GM23338 (cell line): ENCODE data around the gene SLC28A2. TPM values are rescaled to one million over a fixed set of nuclear protein-coding genes. Genes with fewer than 3 reads are reported as not detected.

ENCODE experiments used
- ATAC-seq: fragments of 200-7000 bp; cut with Tn5 transposase; 3 replicates; pipeline ENCODE4 v1.9.1; 2020
- DNase-seq: peaks from one replicate; pipeline ENCODE4 v3.0.0-alpha.2; 2015; ENCODE audit warnings: low spot score
- H2AFZ ChIP-seq: fragments of 200-600 bp; sonication (generic); 2 replicates; pipeline ENCODE4 v1.8.0; 2016; ENCODE audit warnings: antibody characterized with exemption, mild to moderate bottlenecking, moderate library complexity
- H3F3A ChIP-seq: fragments of 200-600 bp; sonication (generic); replicated peaks from 2 replicates; pipeline ENCODE4 v1.8.0; 2017; ENCODE audit warnings: antibody characterized with exemption, mixed run types, low read depth
- H3K27ac ChIP-seq: fragments of 200-600 bp; sonication (generic); 2 replicates; pipeline ENCODE4 v1.6.1; 2016; ENCODE audit warnings: low read depth
- H3K27me3 ChIP-seq: fragments of 200-600 bp; sonication (generic); 2 replicates; pipeline ENCODE4 v1.8.0; 2016; ENCODE audit warnings: mild to moderate bottlenecking, mixed run types, moderate library complexity; ENCODE audit not compliant: insufficient read depth
- H3K36me3 ChIP-seq: fragments of 200-600 bp; sonication (generic); 2 replicates; pipeline ENCODE4 v1.8.0; 2016; ENCODE audit warnings: mild to moderate bottlenecking; ENCODE audit not compliant: insufficient read depth
- H3K4me1 ChIP-seq: fragments of 200-600 bp; sonication (generic); 2 replicates; pipeline ENCODE4 v1.8.0; 2016; ENCODE audit warnings: mild to moderate bottlenecking, moderate library complexity; ENCODE audit not compliant: insufficient read depth
- H3K4me2 ChIP-seq: fragments of 200-600 bp; sonication (generic); 2 replicates; pipeline ENCODE4 v1.7.1; 2017; ENCODE audit warnings: mixed run types
- H3K4me3 ChIP-seq: fragments of 200-600 bp; sonication (generic); 2 replicates; pipeline ENCODE4 v1.6.1; 2016; ENCODE audit warnings: mixed run types
- H3K79me2 ChIP-seq: fragments of 200-600 bp; sonication (generic); replicated peaks from 2 replicates; pipeline ENCODE4 v1.8.0; 2017; ENCODE audit warnings: mild to moderate bottlenecking; ENCODE audit not compliant: insufficient read depth
- H3K9me2 ChIP-seq: fragments of 200-600 bp; sonication (generic); 2 replicates; pipeline ENCODE4 v1.8.0; 2017; ENCODE audit not compliant: insufficient read depth
- H4K20me1 ChIP-seq: fragments of 200-600 bp; sonication (generic); replicated peaks from 2 replicates; pipeline ENCODE4 v1.8.0; 2017; ENCODE audit warnings: mild to moderate bottlenecking; ENCODE audit not compliant: insufficient read depth
- H3K27ac Mint-ChIP-seq: 2 replicates; pipeline ENCODE4 v1.8.0; 2020; ENCODE audit warnings: inconsistent platforms, mild to moderate bottlenecking, moderate library complexity, mixed read lengths
- H3K27me3 Mint-ChIP-seq: 3 replicates; pipeline ENCODE4 v1.8.0; 2022; ENCODE audit warnings: low read depth, mild to moderate bottlenecking, moderate library complexity, mixed read lengths, inconsistent platforms; ENCODE audit not compliant: insufficient read depth, poor library complexity
- H3K36me3 Mint-ChIP-seq: 3 replicates; pipeline ENCODE4 v1.8.0; 2021; ENCODE audit warnings: low read depth, mild to moderate bottlenecking, inconsistent platforms, moderate library complexity, mixed read lengths
- H3K4me1 Mint-ChIP-seq: 3 replicates; pipeline ENCODE4 v1.8.0; 2020; ENCODE audit warnings: mild to moderate bottlenecking, inconsistent platforms, mixed read lengths
- H3K4me3 Mint-ChIP-seq: 3 replicates; pipeline ENCODE4 v1.8.0; 2021; ENCODE audit warnings: moderate library complexity, mild to moderate bottlenecking, inconsistent platforms, mixed read lengths
- H3K9me3 Mint-ChIP-seq: 3 replicates; pipeline ENCODE4 v1.8.0; 2020; ENCODE audit warnings: moderate library complexity, mild to moderate bottlenecking, inconsistent platforms, mixed read lengths
- CREB1 ChIP-seq: fragments of 250-450 bp; sonication (Bioruptor Pico); IDR thresholded peaks from 2 replicates; pipeline ENCODE4 v1.5.0; 2020; ENCODE audit warnings: low read depth, mild to moderate bottlenecking, moderate library complexity
- EZH2 ChIP-seq: fragments of 200-600 bp; sonication (generic); IDR thresholded peaks from one replicate; pipeline ENCODE4 v1.8.0; 2017; ENCODE audit warnings: antibody characterized with exemption, mild to moderate bottlenecking, low read depth; ENCODE audit not compliant: unreplicated experiment
- EZH2phosphoT487 ChIP-seq: fragments of 200-600 bp; sonication (generic); IDR thresholded peaks from one replicate; pipeline ENCODE4 v1.8.1; 2018; ENCODE audit warnings: antibody characterized with exemption; ENCODE audit not compliant: unreplicated experiment
- JUNB ChIP-seq: IDR thresholded peaks from one replicate; pipeline ENCODE4 v1.6.1; 2016; ENCODE audit warnings: antibody characterized with exemption; ENCODE audit not compliant: unreplicated experiment
- NANOG ChIP-seq: IDR thresholded peaks from 2 replicates; pipeline ENCODE4 v1.6.1; 2016; ENCODE audit warnings: antibody characterized with exemption, borderline replicate concordance
- POLR2AphosphoS5 ChIP-seq: IDR thresholded peaks from 2 replicates; pipeline ENCODE4 v1.6.1; 2016; ENCODE audit warnings: antibody characterized with exemption, low read depth
- ZNF114 ChIP-seq: fragments of 250-450 bp; sonication (Bioruptor Pico); IDR thresholded peaks from 2 replicates; pipeline ENCODE4 v1.5.0; 2020; ENCODE audit warnings: mild to moderate bottlenecking, moderate library complexity
- ZNF331 ChIP-seq: fragments of 250-450 bp; sonication (Bioruptor Pico); IDR thresholded peaks from 2 replicates; pipeline ENCODE4 v1.5.0; 2020; ENCODE audit warnings: low read depth, mild to moderate bottlenecking, moderate library complexity
- polyA plus RNA-seq: library from polyadenylated mRNA; unstranded; fragments of >200 nt; fragmentation: Nextera tagmentation; extraction: Ambion mirVana; gene quantifications from 2 replicates; pipeline ENCODE4 v1.2.1, GENCODE V29; 2016
- total RNA-seq: library from RNA; depleted of rRNA; stranded (reverse); fragments of >200 nt; shearing (Covaris generic); gene quantifications from 2 replicates; pipeline ENCODE4 v1.2.3, GENCODE V29; 2014
- TF ChIP-seq, protein P1 (sequence below): IDR thresholded peaks from 2 replicates; pipeline ENCODE4 v1.6.1; 2016; ENCODE audit warnings: antibody characterized with exemption
- TF ChIP-seq, protein P2 (sequence below): fragments of 250-450 bp; sonication (Bioruptor Pico); IDR thresholded peaks from 2 replicates; pipeline ENCODE4 v1.5.0; 2020; ENCODE audit warnings: mild to moderate bottlenecking, moderate library complexity
- TF ChIP-seq, protein P3 (sequence below): IDR thresholded peaks from one replicate; pipeline ENCODE4 v1.6.1; 2018; ENCODE audit warnings: antibody characterized with exemption; ENCODE audit not compliant: unreplicated experiment

SLC28A2 gene
- total and polyA plus RNA-seq, 2 experiments from 2014 or later, result 0.18 TPM; not detected in 1

DNA sequence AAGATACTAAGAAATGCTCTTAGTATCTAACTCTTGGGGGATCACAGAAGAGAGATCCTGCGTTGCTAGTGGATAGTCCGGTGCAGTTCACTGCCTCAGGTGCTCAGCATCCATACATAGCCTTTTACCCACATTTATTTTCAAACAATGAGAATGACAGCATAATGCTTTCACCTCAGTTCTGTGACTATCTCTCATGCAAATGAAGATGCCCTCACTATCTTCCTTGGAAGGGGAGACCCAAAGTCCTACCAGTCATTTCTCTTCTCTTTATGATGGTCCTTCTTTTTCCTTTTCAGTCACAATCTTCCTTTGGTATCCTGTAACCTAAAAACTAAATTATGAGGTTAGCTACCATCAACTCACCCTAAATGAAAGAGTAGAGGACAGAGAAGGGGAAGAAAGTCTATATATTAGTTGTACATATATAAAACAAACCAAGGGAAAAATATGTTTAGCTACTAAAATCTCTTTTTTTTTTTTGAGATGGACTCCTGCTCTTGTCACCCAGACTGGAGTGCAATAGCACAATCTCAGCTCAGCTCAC, 30.9 kb upstream of the SLC28A2 start:
- 0 out of 2 replicates have a peak, but pooled peaks cover 3% of the 10 kb centered on the region for H4K20me1 ChIP-seq
- no peaks in the 10 kb centered on the region for H3K27me3 ChIP-seq
- H3K79me2 ChIP-seq, result no peaks in the 10 kb centered on the region
- no peaks in the 10 kb centered on the region for H3F3A ChIP-seq
- TF ChIP-seq JUNB, result no peak
- TF ChIP-seq NANOG, result no peak
- TF ChIP-seq, protein P1, sequence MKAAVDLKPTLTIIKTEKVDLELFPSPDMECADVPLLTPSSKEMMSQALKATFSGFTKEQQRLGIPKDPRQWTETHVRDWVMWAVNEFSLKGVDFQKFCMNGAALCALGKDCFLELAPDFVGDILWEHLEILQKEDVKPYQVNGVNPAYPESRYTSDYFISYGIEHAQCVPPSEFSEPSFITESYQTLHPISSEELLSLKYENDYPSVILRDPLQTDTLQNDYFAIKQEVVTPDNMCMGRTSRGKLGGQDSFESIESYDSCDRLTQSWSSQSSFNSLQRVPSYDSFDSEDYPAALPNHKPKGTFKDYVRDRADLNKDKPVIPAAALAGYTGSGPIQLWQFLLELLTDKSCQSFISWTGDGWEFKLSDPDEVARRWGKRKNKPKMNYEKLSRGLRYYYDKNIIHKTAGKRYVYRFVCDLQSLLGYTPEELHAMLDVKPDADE, result no peak
- no peak for TF ChIP-seq EZH2phosphoT487
- no peak for TF ChIP-seq ZNF331
- TF ChIP-seq POLR2AphosphoS5, result no peak
- no peak for TF ChIP-seq CREB1 (CRISPR knock-in tag)
- H3K4me3 ChIP-seq, result no peak overlapping the region
- H3K4me2 ChIP-seq, result no peak overlapping the region
- no peaks in the 10 kb centered on the region; the same call in 1 of the 2 replicates for H3K4me1 ChIP-seq
- DNase-seq (no peak), ATAC-seq (no peak)
- H3K27ac ChIP-seq, result no peak overlapping the region
- Mint-ChIP-seq H3K36me3 (no peaks in the 10 kb centered on the region), H3K9me3 (no peaks in the 10 kb centered on the region), H3K27ac (no peak overlapping the region), H3K4me1 (peaks cover 9% of the 10 kb centered on the region; the same call in 1 of the 3 replicates), H3K27me3 (peaks cover 2% of the 10 kb centered on the region), H3K4me3 (no peak overlapping the region)
- no peaks in the 10 kb centered on the region for H3K9me2 ChIP-seq
- no peak overlapping the region for H2AFZ ChIP-seq
- H3K36me3 ChIP-seq, result no peaks in the 10 kb centered on the region

DNA sequence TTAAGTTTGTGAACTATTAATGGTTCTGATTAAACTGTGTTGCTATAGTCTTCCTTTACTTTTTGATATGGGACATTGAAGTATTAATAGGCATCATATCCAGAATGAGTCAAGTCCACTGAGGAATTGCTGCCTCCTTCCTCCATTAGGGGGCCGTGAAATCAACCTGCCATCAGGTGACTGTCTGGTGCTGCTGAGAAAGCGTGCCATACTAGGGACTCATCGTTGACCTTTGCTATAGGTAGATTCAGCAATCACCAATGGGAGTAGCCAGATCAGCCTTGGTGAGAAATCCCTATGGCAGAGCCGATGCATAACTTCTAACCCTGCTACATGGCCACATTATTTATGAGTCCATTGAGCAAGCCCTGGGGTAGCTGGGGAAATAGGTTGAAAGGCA, 30.1 kb upstream of the SLC28A2 start:
- H4K20me1 ChIP-seq, result 0 out of 2 replicates have a peak, but pooled peaks cover 3% of the 10 kb centered on the region
- H3K4me1 ChIP-seq, result no peaks in the 10 kb centered on the region; the same call in 1 of the 2 replicates
- H3K4me3 Mint-ChIP-seq, result no peak overlapping the region
- no peaks in the 10 kb centered on the region for H3F3A ChIP-seq
- no peaks in the 10 kb centered on the region for H3K36me3 ChIP-seq
- no peak overlapping the region for H3K4me3 ChIP-seq
- H3K79me2 ChIP-seq, result no peaks in the 10 kb centered on the region
- H3K27ac ChIP-seq, result no peak overlapping the region
- peak; percentile 56; the same call in 2 of the 3 replicates for ATAC-seq
- H3K4me2 ChIP-seq, result no peak overlapping the region
- H3K9me3 Mint-ChIP-seq, result no peaks in the 10 kb centered on the region; the same call in 2 of the 3 replicates
- H3K4me1 Mint-ChIP-seq, result peaks cover 9% of the 10 kb centered on the region; the same call in 1 of the 3 replicates
- no peak overlapping the region for H2AFZ ChIP-seq
- H3K9me2 ChIP-seq, result no peaks in the 10 kb centered on the region
- H3K36me3 Mint-ChIP-seq, result no peaks in the 10 kb centered on the region
- no peaks in the 10 kb centered on the region for H3K27me3 ChIP-seq
- no peak overlapping the region for H3K27ac Mint-ChIP-seq
- peaks cover 2% of the 10 kb centered on the region for H3K27me3 Mint-ChIP-seq
- DNase-seq, result peak; percentile 15
- TF ChIP-seq ZNF114 (CRISPR knock-in tag) (no peak), CREB1 (CRISPR knock-in tag) (no peak), EZH2 (no peak), NANOG (no peak), POLR2AphosphoS5 (no peak), EZH2phosphoT487 (no peak)
- TF ChIP-seq, protein P2, sequence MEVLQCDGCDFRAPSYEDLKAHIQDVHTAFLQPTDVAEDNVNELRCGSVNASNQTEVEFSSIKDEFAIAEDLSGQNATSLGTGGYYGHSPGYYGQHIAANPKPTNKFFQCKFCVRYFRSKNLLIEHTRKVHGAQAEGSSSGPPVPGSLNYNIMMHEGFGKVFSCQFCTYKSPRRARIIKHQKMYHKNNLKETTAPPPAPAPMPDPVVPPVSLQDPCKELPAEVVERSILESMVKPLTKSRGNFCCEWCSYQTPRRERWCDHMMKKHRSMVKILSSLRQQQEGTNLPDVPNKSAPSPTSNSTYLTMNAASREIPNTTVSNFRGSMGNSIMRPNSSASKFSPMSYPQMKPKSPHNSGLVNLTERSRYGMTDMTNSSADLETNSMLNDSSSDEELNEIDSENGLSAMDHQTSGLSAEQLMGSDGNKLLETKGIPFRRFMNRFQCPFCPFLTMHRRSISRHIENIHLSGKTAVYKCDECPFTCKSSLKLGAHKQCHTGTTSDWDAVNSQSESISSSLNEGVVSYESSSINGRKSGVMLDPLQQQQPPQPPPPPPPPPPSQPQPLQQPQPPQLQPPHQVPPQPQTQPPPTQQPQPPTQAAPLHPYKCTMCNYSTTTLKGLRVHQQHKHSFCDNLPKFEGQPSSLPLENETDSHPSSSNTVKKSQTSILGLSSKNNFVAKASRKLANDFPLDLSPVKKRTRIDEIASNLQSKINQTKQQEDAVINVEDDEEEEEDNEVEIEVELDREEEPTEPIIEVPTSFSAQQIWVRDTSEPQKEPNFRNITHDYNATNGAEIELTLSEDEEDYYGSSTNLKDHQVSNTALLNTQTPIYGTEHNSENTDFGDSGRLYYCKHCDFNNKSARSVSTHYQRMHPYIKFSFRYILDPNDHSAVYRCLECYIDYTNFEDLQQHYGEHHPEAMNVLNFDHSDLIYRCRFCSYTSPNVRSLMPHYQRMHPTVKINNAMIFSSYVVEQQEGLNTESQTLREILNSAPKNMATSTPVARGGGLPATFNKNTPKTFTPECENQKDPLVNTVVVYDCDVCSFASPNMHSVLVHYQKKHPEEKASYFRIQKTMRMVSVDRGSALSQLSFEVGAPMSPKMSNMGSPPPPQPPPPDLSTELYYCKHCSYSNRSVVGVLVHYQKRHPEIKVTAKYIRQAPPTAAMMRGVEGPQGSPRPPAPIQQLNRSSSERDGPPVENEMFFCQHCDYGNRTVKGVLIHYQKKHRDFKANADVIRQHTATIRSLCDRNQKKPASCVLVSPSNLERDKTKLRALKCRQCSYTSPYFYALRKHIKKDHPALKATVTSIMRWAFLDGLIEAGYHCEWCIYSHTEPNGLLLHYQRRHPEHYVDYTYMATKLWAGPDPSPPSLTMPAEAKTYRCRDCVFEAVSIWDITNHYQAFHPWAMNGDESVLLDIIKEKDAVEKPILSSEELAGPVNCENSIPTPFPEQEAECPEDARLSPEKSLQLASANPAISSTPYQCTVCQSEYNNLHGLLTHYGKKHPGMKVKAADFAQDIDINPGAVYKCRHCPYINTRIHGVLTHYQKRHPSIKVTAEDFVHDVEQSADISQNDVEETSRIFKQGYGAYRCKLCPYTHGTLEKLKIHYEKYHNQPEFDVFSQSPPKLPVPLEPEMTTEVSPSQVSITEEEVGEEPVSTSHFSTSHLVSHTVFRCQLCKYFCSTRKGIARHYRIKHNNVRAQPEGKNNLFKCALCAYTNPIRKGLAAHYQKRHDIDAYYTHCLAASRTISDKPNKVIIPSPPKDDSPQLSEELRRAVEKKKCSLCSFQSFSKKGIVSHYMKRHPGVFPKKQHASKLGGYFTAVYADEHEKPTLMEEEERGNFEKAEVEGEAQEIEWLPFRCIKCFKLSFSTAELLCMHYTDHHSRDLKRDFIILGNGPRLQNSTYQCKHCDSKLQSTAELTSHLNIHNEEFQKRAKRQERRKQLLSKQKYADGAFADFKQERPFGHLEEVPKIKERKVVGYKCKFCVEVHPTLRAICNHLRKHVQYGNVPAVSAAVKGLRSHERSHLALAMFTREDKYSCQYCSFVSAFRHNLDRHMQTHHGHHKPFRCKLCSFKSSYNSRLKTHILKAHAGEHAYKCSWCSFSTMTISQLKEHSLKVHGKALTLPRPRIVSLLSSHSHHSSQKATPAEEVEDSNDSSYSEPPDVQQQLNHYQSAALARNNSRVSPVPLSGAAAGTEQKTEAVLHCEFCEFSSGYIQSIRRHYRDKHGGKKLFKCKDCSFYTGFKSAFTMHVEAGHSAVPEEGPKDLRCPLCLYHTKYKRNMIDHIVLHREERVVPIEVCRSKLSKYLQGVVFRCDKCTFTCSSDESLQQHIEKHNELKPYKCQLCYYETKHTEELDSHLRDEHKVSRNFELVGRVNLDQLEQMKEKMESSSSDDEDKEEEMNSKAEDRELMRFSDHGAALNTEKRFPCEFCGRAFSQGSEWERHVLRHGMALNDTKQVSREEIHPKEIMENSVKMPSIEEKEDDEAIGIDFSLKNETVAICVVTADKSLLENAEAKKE (CRISPR knock-in tag), result no peak
- TF ChIP-seq, protein P3, sequence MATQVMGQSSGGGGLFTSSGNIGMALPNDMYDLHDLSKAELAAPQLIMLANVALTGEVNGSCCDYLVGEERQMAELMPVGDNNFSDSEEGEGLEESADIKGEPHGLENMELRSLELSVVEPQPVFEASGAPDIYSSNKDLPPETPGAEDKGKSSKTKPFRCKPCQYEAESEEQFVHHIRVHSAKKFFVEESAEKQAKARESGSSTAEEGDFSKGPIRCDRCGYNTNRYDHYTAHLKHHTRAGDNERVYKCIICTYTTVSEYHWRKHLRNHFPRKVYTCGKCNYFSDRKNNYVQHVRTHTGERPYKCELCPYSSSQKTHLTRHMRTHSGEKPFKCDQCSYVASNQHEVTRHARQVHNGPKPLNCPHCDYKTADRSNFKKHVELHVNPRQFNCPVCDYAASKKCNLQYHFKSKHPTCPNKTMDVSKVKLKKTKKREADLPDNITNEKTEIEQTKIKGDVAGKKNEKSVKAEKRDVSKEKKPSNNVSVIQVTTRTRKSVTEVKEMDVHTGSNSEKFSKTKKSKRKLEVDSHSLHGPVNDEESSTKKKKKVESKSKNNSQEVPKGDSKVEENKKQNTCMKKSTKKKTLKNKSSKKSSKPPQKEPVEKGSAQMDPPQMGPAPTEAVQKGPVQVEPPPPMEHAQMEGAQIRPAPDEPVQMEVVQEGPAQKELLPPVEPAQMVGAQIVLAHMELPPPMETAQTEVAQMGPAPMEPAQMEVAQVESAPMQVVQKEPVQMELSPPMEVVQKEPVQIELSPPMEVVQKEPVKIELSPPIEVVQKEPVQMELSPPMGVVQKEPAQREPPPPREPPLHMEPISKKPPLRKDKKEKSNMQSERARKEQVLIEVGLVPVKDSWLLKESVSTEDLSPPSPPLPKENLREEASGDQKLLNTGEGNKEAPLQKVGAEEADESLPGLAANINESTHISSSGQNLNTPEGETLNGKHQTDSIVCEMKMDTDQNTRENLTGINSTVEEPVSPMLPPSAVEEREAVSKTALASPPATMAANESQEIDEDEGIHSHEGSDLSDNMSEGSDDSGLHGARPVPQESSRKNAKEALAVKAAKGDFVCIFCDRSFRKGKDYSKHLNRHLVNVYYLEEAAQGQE, result no peak
